HepG2 (cell line): ENCODE results near the gene PSMB3. TPM values are rescaled to one million over a fixed set of nuclear protein-coding genes. Genes with fewer than 3 reads are reported as not detected.

Experiments used
- ARID2 ChIP-seq: sonication (generic); formaldehyde crosslinking; IDR thresholded peaks from 2 replicates; pipeline ENCODE4 v1.8.1; 2022; ENCODE audit warnings: mild to moderate bottlenecking, missing genetic modification reagents, borderline replicate concordance
- ATF1 ChIP-seq: IDR thresholded peaks from 2 replicates; pipeline ENCODE4 v1.6.1; 2016; ENCODE audit warnings: mild to moderate bottlenecking, control low read depth
- ATF7-NPFF ChIP-seq: sonication (generic); formaldehyde crosslinking; IDR thresholded peaks from 2 replicates; pipeline ENCODE4 v1.8.1; 2023; ENCODE audit warnings: mild to moderate bottlenecking, low read depth, missing genetic modification reagents, moderate library complexity
- EEA1 ChIP-seq: sonication (generic); formaldehyde crosslinking; IDR thresholded peaks from 2 replicates; pipeline ENCODE4 v1.5.1; 2020; ENCODE audit warnings: mild to moderate bottlenecking, missing genetic modification reagents, borderline replicate concordance
- FOSL1 ChIP-seq: sonication (generic); formaldehyde crosslinking; IDR thresholded peaks from 2 replicates; pipeline ENCODE4 v1.9.0; 2021; ENCODE audit warnings: missing genetic modification reagents, borderline replicate concordance
- GZF1 ChIP-seq: sonication (generic); formaldehyde crosslinking; IDR thresholded peaks from 2 replicates; pipeline ENCODE4 v1.5.1; 2020; ENCODE audit warnings: mild to moderate bottlenecking, missing genetic modification reagents
- HINFP ChIP-seq: sonication (generic); formaldehyde crosslinking; IDR thresholded peaks from 2 replicates; pipeline ENCODE4 v1.4.0; 2020; ENCODE audit warnings: low read depth, mild to moderate bottlenecking, missing genetic modification reagents
- HNRNPLL ChIP-seq: fragments of 200-400 bp; formaldehyde crosslinking; IDR thresholded peaks from 2 replicates; pipeline ENCODE4 v1.6.1; 2017; ENCODE audit warnings: mild to moderate bottlenecking, low read depth, low read length; ENCODE audit not compliant: poor library complexity, severe bottlenecking
- KMT2A ChIP-seq: sonication (generic); formaldehyde crosslinking; IDR thresholded peaks from 2 replicates; pipeline ENCODE4 v1.4.0; 2020; ENCODE audit warnings: missing genetic modification reagents
- MED13 ChIP-seq: sonication (generic); formaldehyde crosslinking; IDR thresholded peaks from 2 replicates; pipeline ENCODE4 v1.5.0; 2020; ENCODE audit warnings: missing genetic modification reagents
- MXI1 ChIP-seq: IDR thresholded peaks from 3 replicates; pipeline ENCODE4 v1.6.1; 2012; ENCODE audit warnings: low read depth, low read length, inconsistent platforms, borderline replicate concordance
- SMYD3 ChIP-seq: sonication (generic); formaldehyde crosslinking; IDR thresholded peaks from 2 replicates; pipeline ENCODE4 v1.8.1; 2023; ENCODE audit warnings: mild to moderate bottlenecking, missing genetic modification reagents
- ZBTB33 ChIP-seq: sonication (generic); formaldehyde crosslinking; IDR thresholded peaks from 2 replicates; pipeline ENCODE4 v1.4.0; 2020; ENCODE audit warnings: missing genetic modification reagents
- ZBTB49 ChIP-seq: sonication (generic); formaldehyde crosslinking; IDR thresholded peaks from 2 replicates; pipeline ENCODE4 v1.4.0; 2020; ENCODE audit warnings: missing genetic modification reagents, borderline replicate concordance
- ZNF362 ChIP-seq: sonication (generic); formaldehyde crosslinking; IDR thresholded peaks from 2 replicates; pipeline ENCODE4 v1.4.0; 2020; ENCODE audit warnings: missing genetic modification reagents, mild to moderate bottlenecking, borderline replicate concordance
- ZNF484 ChIP-seq: sonication (generic); formaldehyde crosslinking; IDR thresholded peaks from 2 replicates; pipeline ENCODE4 v1.5.1; 2020; ENCODE audit warnings: mild to moderate bottlenecking, low read depth, missing genetic modification reagents, borderline replicate concordance
- ZNF570 ChIP-seq: sonication (generic); formaldehyde crosslinking; IDR thresholded peaks from 2 replicates; pipeline ENCODE4 v1.4.0; 2020; ENCODE audit warnings: mild to moderate bottlenecking, missing genetic modification reagents, borderline replicate concordance
- ZNF784 ChIP-seq: sonication (generic); formaldehyde crosslinking; IDR thresholded peaks from 2 replicates; pipeline ENCODE4 v1.5.1; 2020; ENCODE audit warnings: missing genetic modification reagents, mild to moderate bottlenecking, borderline replicate concordance
- polyA plus RNA-seq, 8 experiments: library from polyadenylated mRNA; depleted of rRNA in 3 of 8; stranded (reverse) in 7 of 8; unstranded in 1 of 8; fragments of >200 nt; fragmentation: Illumina TruSeq in 4 of 8; extraction: Trizol in 4 of 8; gene quantifications; 2 replicates each; pipeline versions ENCODE4 v1.2.1 to v1.2.3, GENCODE V29; 2011 to 2016; ENCODE audit warnings: low read depth in 4 of 8, missing spikeins in 1 of 8, mixed read lengths in 1 of 8; ENCODE audit not compliant: insufficient read depth in 1 of 8
- total RNA-seq, 5 experiments: library from RNA; depleted of rRNA; stranded (reverse); fragments of >200 nt; fragmentation: Illumina TruSeq; extraction: Trizol; gene quantifications; 2 replicates each; pipeline ENCODE4 v1.2.3, GENCODE V29; 2016; ENCODE audit warnings: low read depth in 1 of 5

The PSMB3 gene
- total and polyA plus RNA-seq, 2 of the 13 experiments (the other 11 are each of a cell fraction or from before 2014, with no cell fraction given): 366 to 517 TPM

GRCh38 chr17:38749223-38750043, 3.1 kb upstream of the PSMB3 start (continued):
- TF ChIP-seq EEA1 (no peak; the same call in 1 of the 2 replicates), ZBTB49 (CRISPR knock-in tag) (no peak; the same call in 1 of the 2 replicates), MED13 (CRISPR knock-in tag) (peak; percentile 76; the same call in 1 of the 2 replicates), FOSL1 (CRISPR knock-in tag) (no peak), ZNF484 (CRISPR knock-in tag) (no peak), ATF7-NPFF (CRISPR knock-in tag) (peak; percentile 87), GZF1 (CRISPR knock-in tag) (no peak), KMT2A (no peak; the same call in 1 of the 2 replicates), ZNF570 (no peak), HINFP (CRISPR knock-in tag) (peak; percentile 85), ZNF362 (CRISPR knock-in tag) (no peak), ZBTB33 (CRISPR knock-in tag) (no peak), ATF1 (CRISPR knock-in tag) (no peak), ZNF784 (peak; percentile 92; the same call in 1 of the 2 replicates), HNRNPLL (peak; percentile 92), ARID2 (CRISPR knock-in tag) (peak; percentile 76), SMYD3 (CRISPR knock-in tag) (peak; percentile 47; the same call in 1 of the 2 replicates), MXI1 (peak; percentile 32; the same call in 1 of the 3 replicates)
